Upper lobe of left lung (tissue), 4 donors: ENCODE data around the gene GPR62.

ENCODE experiments used
- CTCF ChIP-seq, 6 experiments: fragments of 450-650 bp in 4 of 6; fragments of 200-600 bp in 2 of 6; sonication (generic) in 2 of 6; IDR thresholded peaks; one replicate each; pipeline ENCODE4 v1.5.1; 2016 to 2019; ENCODE audit warnings: antibody characterized with exemption in 6 of 6
- POLR2A ChIP-seq, 4 donors: fragments of 450-650 bp; IDR thresholded peaks; one replicate each; pipeline ENCODE4 v1.5.1; 2016 to 2017; ENCODE audit warnings: antibody characterized with exemption in 4 of 4, mild to moderate bottlenecking in 2 of 4

- peak; percentile 81 to 97 (median 96) for TF ChIP-seq CTCF (IDR thresholded peaks at IDR 0.05)
- TF ChIP-seq POLR2A (IDR thresholded peaks at IDR 0.05) = no peak
These were observed 46.3 kb downstream of the GPR62 start for GRCh38 chr3:52001443-52001974.
